ENCODE results near the gene SPIRE1. TPM values are rescaled to one million over a fixed set of nuclear protein-coding genes. Genes with fewer than 3 reads are reported as not detected.
"Not testable (repeated sequence)": the region's sequence is repeated elsewhere in the genome, so short reads cannot be mapped to it uniquely, and the experiment has no call there.

The SPIRE1 gene
- total RNA-seq, 2 experiments from 2014 or later: 4.5 to 6.3 TPM

DNA sequence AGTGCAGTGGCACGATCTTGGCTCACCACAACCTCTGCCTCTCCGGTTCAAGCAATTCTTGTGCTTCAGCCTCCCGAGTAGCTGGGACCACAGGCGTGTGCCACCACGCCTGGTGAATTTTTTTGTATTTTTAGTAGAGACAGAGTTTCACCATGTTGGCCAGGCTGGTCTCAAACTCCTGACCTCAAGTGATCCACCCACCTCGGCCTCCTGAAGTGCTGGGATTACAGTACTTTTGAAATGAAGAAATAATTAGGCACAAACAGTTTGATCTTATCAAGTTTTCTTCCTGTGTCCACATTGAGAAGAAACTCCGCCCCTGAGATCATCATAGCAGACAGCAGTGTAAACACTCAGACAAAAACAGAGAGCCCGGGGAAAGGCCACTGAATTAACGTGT lies 247.2 kb downstream of the SPIRE1 start:
- H3K27ac Mint-ChIP-seq; POLR2A ChIA-PET; H3K36me3 Mint-ChIP-seq (ENCODE audit: low read depth); H3K9me3 Mint-ChIP-seq; CTCF ChIA-PET; H3K4me3 Mint-ChIP-seq; DNase-seq: not testable (repeated sequence)
- Mint-ChIP-seq H3K4me1 (peaks cover 27% of the 10 kb centered on the region), H3K27me3 (peaks cover 17% of the 10 kb centered on the region)

DNA sequence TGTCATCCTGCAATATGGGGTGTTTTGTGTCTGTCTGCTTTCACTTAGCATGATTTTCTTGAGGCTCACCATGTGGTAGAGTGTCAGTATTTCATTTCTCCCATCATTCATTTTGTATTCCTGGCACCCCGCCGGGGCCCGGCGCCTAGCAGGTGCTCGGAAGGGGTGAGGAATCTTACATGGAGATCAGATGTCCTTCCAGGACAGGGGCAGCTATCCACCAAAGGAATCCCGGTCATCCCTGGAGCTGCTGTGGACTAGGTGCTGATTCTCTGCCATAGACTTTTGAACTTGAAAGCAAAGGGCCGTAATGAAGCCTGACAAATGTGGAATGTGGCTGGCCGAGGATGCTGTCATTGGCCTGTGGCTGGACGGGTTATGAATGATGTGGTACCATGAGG lies 247.8 kb downstream of the SPIRE1 start:
- Mint-ChIP-seq H3K4me1 (peaks cover 31% of the 10 kb centered on the region), H3K27me3 (peaks cover 21% of the 10 kb centered on the region), H3K9me3 (no peaks in the 10 kb centered on the region), H3K4me3 (no peak overlapping the region), H3K36me3 (ENCODE audit: low read depth) (no peaks in the 10 kb centered on the region), H3K27ac (no peak overlapping the region)
- POLR2A ChIA-PET: no interaction called here
- CTCF ChIA-PET: no interaction called here
- no peak for DNase-seq

DNA sequence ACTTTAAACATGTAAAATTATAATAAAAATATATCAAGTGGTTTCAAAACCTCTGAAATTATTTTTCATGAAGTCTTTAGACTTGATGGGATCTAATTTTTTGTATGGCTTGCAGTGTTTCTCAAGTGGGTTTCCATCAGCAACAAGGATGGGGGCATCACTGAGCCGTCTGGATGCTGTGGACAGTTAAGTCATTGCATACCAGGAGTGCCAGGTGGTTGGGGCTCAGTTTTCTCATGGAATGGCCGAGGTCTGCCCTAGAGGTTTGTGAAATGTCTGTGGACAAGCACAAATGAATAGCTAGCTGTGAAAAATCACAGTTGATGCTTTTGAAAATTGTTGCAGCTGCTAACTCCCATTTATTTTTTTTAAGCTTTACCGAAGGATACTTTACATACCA lies 248.4 kb downstream of the SPIRE1 start:
- POLR2A ChIA-PET: no interaction called here
- Mint-ChIP-seq H3K36me3 (ENCODE audit: low read depth) (no peaks in the 10 kb centered on the region), H3K27ac (no peak overlapping the region), H3K4me1 (peaks cover 32% of the 10 kb centered on the region), H3K9me3 (no peaks in the 10 kb centered on the region), H3K4me3 (no peak overlapping the region), H3K27me3 (peaks cover 27% of the 10 kb centered on the region)
- CTCF ChIA-PET: interaction anchor here (0.7 kb wide), 1 partner anchor 13 kb away, joined by 3 read pairs; no protein-coding TSS in a partner anchor
- no peak for DNase-seq

DNA sequence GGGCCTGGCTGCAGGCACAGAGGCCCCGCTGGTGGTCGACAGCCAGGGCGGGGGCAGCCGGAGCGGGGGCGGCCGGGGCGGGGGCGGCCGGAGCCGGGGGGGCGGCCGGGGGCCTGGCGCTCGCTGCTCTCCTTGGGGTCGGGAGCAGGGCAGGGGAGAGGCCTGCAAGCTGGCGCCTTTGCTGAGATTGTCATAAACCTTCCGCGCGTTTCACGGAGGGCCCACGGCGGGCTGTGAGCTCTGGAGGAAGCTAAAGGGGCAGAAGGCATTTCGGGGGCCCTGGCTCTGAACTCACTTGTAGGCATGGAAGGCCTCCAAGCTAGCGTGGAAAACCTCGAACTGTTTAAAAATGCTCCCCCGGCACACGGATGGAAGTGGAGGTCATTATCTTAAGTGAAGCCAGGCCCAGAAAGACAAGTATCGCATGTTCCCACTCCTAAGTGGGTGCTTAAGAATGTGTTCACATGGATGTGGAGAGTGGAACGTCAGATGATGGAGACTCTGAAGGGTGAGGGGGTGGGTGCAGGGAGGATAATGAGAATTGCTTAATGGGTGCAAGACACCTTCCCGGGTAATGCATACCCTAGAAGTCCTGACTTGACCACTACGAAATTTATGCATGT lies 249.5 kb downstream of the SPIRE1 start:
- Mint-ChIP-seq H3K36me3 (ENCODE audit: low read depth) (no peaks in the 10 kb centered on the region), H3K9me3 (no peaks in the 10 kb centered on the region), H3K27ac (no peak overlapping the region), H3K4me3 (peak overlapping the region; percentile 43), H3K27me3 (peaks cover 34% of the 10 kb centered on the region), H3K4me1 (peaks cover 40% of the 10 kb centered on the region)
- ChIA-PET CTCF (interaction anchor here (0.9 to 1.7 kb wide), 7 partner anchors 11 to 252 kb away, joined by 3 to 7 read pairs (median 6); partner anchors contain the start of gene AFG3L2), POLR2A (interaction anchor here (1.2 to 2.1 kb wide), 5 partner anchors 11 to 294 kb away, joined by 3 to 21 read pairs (median 8); partner anchors contain the start of genes AFG3L2, CEP76 and PSMG2)
- no peak for DNase-seq

GRCh38 chr18:12406371-12407111 lies 251.4 kb downstream of the SPIRE1 start:
- peaks cover 45% of the 10 kb centered on the region for H3K27me3 Mint-ChIP-seq
- DNase-seq: peak; percentile 22
- POLR2A ChIA-PET: interaction anchor here (1.0 to 2.1 kb wide), 2 partner anchors 30 to 296 kb away, joined by 3 to 21 read pairs; partner anchors contain the start of genes AFG3L2 and CEP76
- H3K9me3 Mint-ChIP-seq: no peaks in the 10 kb centered on the region
- H3K27ac Mint-ChIP-seq: no peak overlapping the region
- no peaks in the 10 kb centered on the region for H3K36me3 Mint-ChIP-seq (ENCODE audit: low read depth)
- CTCF ChIA-PET: interaction anchor here (0.6 to 1.6 kb wide), 3 partner anchors 13 to 29 kb away, joined by 4 to 7 read pairs (median 6); partner anchors contain the start of gene AFG3L2
- peaks cover 47% of the 10 kb centered on the region for H3K4me1 Mint-ChIP-seq
- H3K4me3 Mint-ChIP-seq: peak overlapping the region; percentile 74

- Mint-ChIP-seq H3K27ac (no peak overlapping the region), H3K4me3 (no peak overlapping the region), H3K27me3 (peaks cover 45% of the 10 kb centered on the region), H3K9me3 (no peaks in the 10 kb centered on the region), H3K36me3 (ENCODE audit: low read depth) (no peaks in the 10 kb centered on the region), H3K4me1 (peaks cover 46% of the 10 kb centered on the region)
- no peak for DNase-seq
- ChIA-PET POLR2A (interaction anchor here (1.5 kb wide), 1 partner anchor 28 kb away, joined by 8 read pairs; the partner anchor contains the start of gene AFG3L2), CTCF (no interaction called here)
These were observed 252.8 kb downstream of the SPIRE1 start for GRCh38 chr18:12405066-12405465.

DNA sequence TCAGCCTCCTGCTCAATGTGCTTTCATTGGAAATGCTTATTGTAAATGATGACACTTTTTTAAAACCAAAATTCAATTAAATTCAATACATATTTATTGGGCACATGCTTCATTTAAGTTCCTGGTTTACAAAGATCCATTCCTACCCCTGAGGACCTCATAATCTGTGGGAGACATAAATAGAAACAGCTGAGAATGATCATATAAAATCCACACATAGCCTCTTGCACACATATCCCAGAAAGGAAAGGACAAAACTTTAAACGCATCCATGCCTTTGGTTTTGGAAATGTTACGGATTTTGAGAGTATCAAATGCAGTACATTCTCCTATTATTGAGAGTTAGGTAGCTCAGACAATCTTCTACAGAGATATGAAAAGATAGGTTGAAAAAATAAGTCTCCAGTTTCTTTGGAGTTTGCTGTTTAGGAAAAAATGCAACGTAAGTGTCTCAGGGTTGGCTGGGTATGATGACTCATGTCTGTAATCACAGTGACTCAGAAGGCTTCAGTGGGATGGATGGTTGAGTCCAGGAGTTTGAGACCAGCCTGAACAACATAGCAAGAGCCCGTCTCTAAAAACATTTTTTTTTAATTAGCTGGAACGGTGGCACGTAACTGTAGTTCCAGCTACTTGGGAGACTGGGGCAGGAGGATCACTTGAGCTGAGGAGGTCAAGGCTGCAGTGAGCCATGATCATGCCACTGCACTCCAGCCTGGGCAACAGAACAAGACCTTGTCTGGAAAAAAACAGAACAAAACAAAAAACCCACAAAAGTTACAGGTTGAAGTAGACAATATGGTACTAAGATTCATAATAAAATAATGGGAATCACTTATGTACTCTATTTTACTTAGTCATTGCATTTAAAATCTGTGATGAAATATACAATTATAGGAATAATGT lies 254.1 kb downstream of the SPIRE1 start:
- Mint-ChIP-seq H3K4me3 (no peak overlapping the region), H3K27ac (no peak overlapping the region), H3K36me3 (ENCODE audit: low read depth) (no peaks in the 10 kb centered on the region), H3K4me1 (peaks cover 45% of the 10 kb centered on the region), H3K9me3 (no peaks in the 10 kb centered on the region), H3K27me3 (peaks cover 45% of the 10 kb centered on the region)
- no peak for DNase-seq
- ChIA-PET POLR2A (interaction anchor here (0.8 to 1.0 kb wide), 2 partner anchors 10 to 27 kb away, joined by 3 to 4 read pairs; partner anchors contain the start of gene AFG3L2), CTCF (interaction anchor here (0.9 to 1.3 kb wide), 2 partner anchors 9 to 12 kb away, joined by 3 read pairs; no protein-coding TSS in a partner anchor)

DNA sequence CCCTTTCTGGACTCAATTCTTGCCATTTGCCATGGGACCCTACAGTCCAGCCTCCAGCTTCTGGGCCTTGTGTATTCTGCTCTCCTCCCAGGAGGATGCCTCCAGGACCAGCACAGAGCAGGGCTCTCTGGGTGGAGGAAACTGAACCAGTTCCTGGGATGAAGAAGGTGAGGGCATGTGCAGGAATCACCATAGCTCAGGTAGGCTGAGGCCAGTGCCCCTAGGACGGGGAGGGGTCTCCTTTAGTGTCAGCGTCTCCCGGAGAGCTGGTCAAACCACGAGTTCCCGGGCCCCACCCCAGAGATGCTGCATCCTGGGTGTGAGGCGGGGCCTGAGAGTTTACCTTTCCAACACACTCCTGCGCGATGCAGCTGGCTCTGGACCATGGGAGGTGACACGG lies 256.0 kb downstream of the SPIRE1 start:
- H3K36me3 Mint-ChIP-seq (ENCODE audit: low read depth): no peaks in the 10 kb centered on the region
- H3K27me3 Mint-ChIP-seq: peaks cover 45% of the 10 kb centered on the region
- ChIA-PET CTCF (interaction anchor here (1.1 to 1.6 kb wide), 2 partner anchors 9 to 11 kb away, joined by 3 to 6 read pairs; no protein-coding TSS in a partner anchor), POLR2A (interaction anchor here (1.3 kb wide), 1 partner anchor 26 kb away, joined by 4 read pairs; no protein-coding TSS in a partner anchor)
- no peaks in the 10 kb centered on the region for H3K9me3 Mint-ChIP-seq
- no peak for DNase-seq
- no peak overlapping the region for H3K4me3 Mint-ChIP-seq
- H3K4me1 Mint-ChIP-seq: peaks cover 31% of the 10 kb centered on the region
- no peak overlapping the region for H3K27ac Mint-ChIP-seq

DNA sequence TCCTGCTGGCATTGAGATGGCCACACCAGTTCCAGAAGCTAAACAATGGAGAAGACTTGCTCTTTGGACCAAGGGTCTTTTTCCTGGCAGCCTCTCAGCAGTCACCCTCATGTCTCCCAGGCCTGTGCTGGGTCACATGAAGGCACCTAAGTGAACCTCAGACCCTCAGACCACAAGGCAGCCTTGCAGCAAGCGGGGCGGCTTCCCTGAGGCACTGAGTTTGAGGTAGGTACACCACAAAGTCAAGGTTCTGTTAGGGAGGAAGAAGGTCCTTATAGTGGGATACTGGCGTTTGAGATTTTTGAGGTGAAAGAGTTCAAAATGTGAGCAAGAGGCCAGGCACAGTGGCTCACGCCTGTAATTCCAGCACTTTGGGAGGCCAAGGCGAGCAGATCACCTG lies 258.7 kb downstream of the SPIRE1 start:
- Mint-ChIP-seq H3K27me3 (peaks cover 28% of the 10 kb centered on the region), H3K9me3 (no peaks in the 10 kb centered on the region), H3K27ac (no peak overlapping the region), H3K4me3 (no peak overlapping the region), H3K36me3 (ENCODE audit: low read depth) (no peaks in the 10 kb centered on the region), H3K4me1 (peaks cover 15% of the 10 kb centered on the region)
- ChIA-PET POLR2A (no interaction called here), CTCF (no interaction called here)
- no peak for DNase-seq

GRCh38 chr18:12398625-12399024 lies 259.3 kb downstream of the SPIRE1 start:
- no peak overlapping the region for H3K4me3 Mint-ChIP-seq
- DNase-seq: no peak
- ChIA-PET POLR2A (no interaction called here), CTCF (no interaction called here)
- no peaks in the 10 kb centered on the region for H3K36me3 Mint-ChIP-seq (ENCODE audit: low read depth)
- peaks cover 9% of the 10 kb centered on the region for H3K4me1 Mint-ChIP-seq
- H3K27ac Mint-ChIP-seq: no peak overlapping the region
- no peaks in the 10 kb centered on the region for H3K9me3 Mint-ChIP-seq
- H3K27me3 Mint-ChIP-seq: peaks cover 23% of the 10 kb centered on the region

DNA sequence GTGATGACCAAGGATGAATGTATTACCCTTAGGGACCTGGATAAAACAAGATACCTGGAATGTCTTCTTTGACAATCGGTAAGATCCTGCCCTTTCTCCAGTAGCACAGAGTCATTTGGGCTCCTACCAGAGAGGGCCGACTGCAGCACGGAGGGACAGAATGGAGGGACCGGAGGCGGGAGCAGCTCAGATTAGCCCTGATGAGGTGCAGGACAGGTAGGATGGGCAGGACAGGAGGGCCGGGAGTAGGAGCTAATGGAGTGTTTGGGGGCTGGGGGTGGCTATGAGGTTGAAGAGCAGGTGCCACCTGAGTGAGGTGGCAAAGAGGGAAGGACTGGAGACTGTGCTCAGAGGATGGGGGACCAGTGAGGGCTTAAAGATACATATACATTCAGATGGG lies 260.1 kb downstream of the SPIRE1 start:
- POLR2A ChIA-PET: no interaction called here
- Mint-ChIP-seq H3K36me3 (ENCODE audit: low read depth) (no peaks in the 10 kb centered on the region), H3K27ac (no peak overlapping the region), H3K4me1 (peaks cover 6% of the 10 kb centered on the region), H3K9me3 (no peaks in the 10 kb centered on the region), H3K4me3 (no peak overlapping the region), H3K27me3 (peaks cover 18% of the 10 kb centered on the region)
- CTCF ChIA-PET: no interaction called here
- DNase-seq: no peak

DNA sequence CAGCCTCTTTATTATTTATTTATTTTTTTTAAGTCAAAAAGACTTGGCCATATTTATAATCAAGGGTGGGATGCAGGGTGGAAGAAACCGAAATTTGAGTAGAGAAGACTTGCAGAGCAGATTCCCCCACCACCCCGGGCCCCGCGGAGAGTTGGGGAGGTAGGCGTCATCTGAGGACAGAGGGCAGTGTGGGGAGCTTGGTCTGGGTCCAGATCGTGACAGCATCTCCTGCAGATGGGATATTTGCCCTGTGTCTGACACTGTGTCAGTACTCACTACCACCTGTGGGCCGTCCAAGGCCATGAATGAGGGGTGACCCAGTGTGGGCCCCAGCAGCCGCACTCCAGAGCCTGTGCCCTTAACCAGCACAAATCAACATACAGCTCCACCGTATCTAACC lies 260.7 kb downstream of the SPIRE1 start:
- ChIA-PET POLR2A (no interaction called here), CTCF (no interaction called here)
- H3K27me3 Mint-ChIP-seq: peaks cover 13% of the 10 kb centered on the region
- no peak overlapping the region for H3K27ac Mint-ChIP-seq
- no peaks in the 10 kb centered on the region for H3K36me3 Mint-ChIP-seq (ENCODE audit: low read depth)
- no peak overlapping the region for H3K4me3 Mint-ChIP-seq
- no peaks in the 10 kb centered on the region for H3K9me3 Mint-ChIP-seq
- H3K4me1 Mint-ChIP-seq: peaks cover under 1% of the 10 kb centered on the region
- no peak for DNase-seq

Measured in activated CD4-positive, alpha-beta memory T cell treated with anti-CD3 and anti-CD28 coated beads, Interleukin-2, amount 10 ng/mL, durations not matched to agents 7 days and 5 days (primary cell).